ENCODE measurements around the gene MEG3. TPM values are rescaled to one million over a fixed set of nuclear protein-coding genes. Genes with fewer than 3 reads are reported as not detected.

MEG3 gene
- total RNA-seq, 2 donors from 2014 or later: 5.3 to 15.3 TPM

DNA sequence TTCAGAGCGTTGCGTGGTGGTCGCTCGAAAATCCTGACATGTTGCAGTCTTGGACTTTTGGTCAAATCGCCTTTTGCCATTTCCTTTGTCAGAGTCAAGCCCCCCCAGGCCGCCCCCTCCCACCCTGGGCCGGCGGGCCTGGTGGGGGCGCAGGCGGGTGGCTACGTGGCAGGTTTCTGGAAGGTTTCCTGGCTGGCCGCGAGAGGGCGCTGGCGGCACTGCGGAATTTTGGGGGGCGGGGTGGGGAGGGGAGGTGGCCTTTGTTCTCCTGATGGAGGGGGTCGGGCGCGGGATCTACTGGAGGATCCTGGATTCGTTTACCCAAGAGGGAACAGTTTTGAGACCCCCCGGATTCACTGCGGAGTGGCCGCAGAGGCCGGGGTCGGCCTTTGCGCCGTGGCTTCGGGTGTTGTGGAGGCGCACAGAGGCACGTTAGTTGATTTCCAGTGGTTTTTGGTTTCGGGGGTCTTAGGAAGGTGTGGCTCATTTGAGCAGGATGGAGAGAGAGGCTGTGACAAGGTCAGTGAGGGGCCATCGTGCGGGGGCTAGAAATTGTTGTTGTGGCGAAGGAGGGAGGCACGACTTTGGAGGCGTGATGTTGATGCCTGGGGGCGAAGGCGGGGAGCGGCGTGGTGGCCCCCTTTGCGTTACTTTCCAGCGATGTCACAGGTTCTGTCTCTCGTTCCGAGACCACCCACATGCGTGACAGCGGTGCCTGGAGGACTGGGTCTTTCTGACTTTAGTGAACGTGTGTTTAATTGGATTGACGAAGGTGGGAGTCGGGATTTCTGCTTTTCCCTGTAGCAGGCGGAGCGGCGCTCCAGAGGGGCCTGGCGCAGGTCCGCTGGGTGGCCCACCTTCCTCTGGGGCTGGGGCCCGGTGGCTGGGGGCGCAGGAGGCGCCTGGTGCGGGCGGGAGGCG lies 1.4 kb downstream of the MEG3 start:
- Histone ChIP-seq H3K27me3 (ENCODE audit: control insufficient read depth, insufficient read depth, low read length, poor library complexity, severe bottlenecking) (no peaks in the 10 kb centered on the region), H3K27ac (ENCODE audit: low read depth, low read length) (no peak overlapping the region), H3K9ac (ENCODE audit: extremely low read depth, low read length, poor library complexity, severe bottlenecking) (no peak overlapping the region), H3K4me3 (ENCODE audit: low read length) (no peak overlapping the region), H3K4me1 (ENCODE audit: control insufficient read depth, insufficient read depth, low read length) (peaks cover 12% of the 10 kb centered on the region), H3K9me3 (ENCODE audit: control insufficient read depth, low read length) (peaks cover 8% of the 10 kb centered on the region), H3K36me3 (ENCODE audit: control insufficient read depth, insufficient read depth, low read length) (no peaks in the 10 kb centered on the region)
- TF ChIP-seq, protein P1, sequence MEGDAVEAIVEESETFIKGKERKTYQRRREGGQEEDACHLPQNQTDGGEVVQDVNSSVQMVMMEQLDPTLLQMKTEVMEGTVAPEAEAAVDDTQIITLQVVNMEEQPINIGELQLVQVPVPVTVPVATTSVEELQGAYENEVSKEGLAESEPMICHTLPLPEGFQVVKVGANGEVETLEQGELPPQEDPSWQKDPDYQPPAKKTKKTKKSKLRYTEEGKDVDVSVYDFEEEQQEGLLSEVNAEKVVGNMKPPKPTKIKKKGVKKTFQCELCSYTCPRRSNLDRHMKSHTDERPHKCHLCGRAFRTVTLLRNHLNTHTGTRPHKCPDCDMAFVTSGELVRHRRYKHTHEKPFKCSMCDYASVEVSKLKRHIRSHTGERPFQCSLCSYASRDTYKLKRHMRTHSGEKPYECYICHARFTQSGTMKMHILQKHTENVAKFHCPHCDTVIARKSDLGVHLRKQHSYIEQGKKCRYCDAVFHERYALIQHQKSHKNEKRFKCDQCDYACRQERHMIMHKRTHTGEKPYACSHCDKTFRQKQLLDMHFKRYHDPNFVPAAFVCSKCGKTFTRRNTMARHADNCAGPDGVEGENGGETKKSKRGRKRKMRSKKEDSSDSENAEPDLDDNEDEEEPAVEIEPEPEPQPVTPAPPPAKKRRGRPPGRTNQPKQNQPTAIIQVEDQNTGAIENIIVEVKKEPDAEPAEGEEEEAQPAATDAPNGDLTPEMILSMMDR (conservative IDR thresholded peaks at IDR 0.05): no peak
- DNase-seq: no peak
- Mint-ChIP-seq H3K27me3 (ENCODE audit: insufficient read depth) (peaks cover 6% of the 10 kb centered on the region), H3K27ac (no peak overlapping the region), H3K4me3 (no peak overlapping the region), H3K9me3 (peaks cover 29% of the 10 kb centered on the region), H3K4me1 (peaks cover 36% of the 10 kb centered on the region), H3K36me3 (ENCODE audit: low read depth) (peaks cover 3% of the 10 kb centered on the region)
- 92 to 93% methylated on average over 34 to 61 of the region's 61 CpGs for WGBS, 2 experiments (ENCODE audit: insufficient coverage in 1 of 2, insufficient read length in 1 of 2)

DNA sequence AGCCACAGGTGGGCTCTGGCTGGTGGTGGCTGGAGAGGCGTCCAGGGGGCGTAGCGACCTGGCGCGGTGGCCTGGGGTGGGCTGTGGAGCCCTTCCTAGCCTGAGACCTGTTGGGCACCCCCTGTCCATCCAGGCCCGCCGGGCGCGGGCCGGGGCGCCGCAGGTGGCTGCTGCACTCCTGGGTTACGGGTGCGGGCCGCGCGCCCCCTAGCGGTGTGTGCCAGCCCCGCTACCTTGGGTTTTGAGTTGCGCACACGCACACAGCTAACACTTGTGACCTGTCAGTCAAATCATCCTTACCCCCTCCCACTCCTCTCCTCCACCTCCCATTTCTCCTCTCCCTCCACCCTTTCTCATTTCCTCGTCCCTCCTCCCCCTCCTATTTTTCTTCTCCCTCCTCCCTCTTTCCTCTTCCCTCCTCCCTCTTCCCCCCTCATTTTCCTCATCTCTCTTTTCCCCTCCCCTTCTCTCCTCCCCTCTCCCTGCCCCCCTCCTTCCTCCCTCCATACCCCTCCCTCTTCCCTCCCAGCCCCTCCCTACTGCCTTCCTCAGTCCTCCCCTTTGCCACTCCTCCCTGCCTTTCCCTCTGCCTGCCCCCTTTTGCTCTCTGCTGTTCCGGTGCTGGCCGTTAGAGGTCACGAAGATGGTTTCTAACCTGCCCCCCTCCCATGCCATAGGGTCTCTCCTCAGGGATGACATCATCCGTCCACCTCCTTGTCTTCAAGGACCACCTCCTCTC lies 2.3 kb downstream of the MEG3 start:
- DNase-seq: no peak

DNA sequence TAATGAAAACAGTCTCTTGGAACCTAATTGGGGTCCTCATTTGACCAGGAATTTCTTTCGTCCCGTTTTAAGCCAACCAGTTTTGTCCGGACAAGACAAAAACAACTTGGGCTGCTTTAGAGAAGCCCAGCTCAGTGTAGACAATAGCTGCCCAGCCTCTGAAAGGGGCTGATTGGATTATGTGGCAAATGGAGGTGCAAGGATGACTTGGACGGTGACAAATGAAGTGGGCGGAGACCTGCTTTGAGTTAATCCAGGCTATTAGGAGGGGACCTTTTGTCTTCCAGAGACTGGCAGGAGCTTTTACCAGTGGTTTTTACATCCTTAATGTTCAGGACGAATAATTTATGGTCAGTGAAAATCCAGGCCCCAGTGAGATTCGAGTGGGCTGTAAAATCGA lies 4.8 kb downstream of the MEG3 start:
- peaks cover 35% of the 10 kb centered on the region for H3K4me1 Mint-ChIP-seq
- Histone ChIP-seq H3K9ac (ENCODE audit: extremely low read depth, low read length, poor library complexity, severe bottlenecking) (peak overlapping the region; percentile 45), H3K36me3 (ENCODE audit: control insufficient read depth, insufficient read depth, low read length) (no peaks in the 10 kb centered on the region), H3K4me3 (ENCODE audit: low read length) (peak overlapping the region; percentile 25), H3K4me1 (ENCODE audit: control insufficient read depth, insufficient read depth, low read length) (peaks cover 19% of the 10 kb centered on the region), H3K27ac (ENCODE audit: low read depth, low read length) (peak overlapping the region; percentile 55), H3K27me3 (ENCODE audit: control insufficient read depth, insufficient read depth, low read length, poor library complexity, severe bottlenecking) (no peaks in the 10 kb centered on the region), H3K9me3 (ENCODE audit: control insufficient read depth, low read length) (peaks cover 12% of the 10 kb centered on the region)
- WGBS, 2 experiments (ENCODE audit: insufficient coverage in 1 of 2, insufficient read length in 1 of 2): 42 to 56% methylated on average over 4 to 8 of the region's 8 CpGs
- DNase-seq: peak; percentile 70
- peaks cover 5% of the 10 kb centered on the region for H3K36me3 Mint-ChIP-seq (ENCODE audit: low read depth)
- peaks cover 29% of the 10 kb centered on the region for H3K9me3 Mint-ChIP-seq
- peak overlapping the region; percentile 28 for H3K4me3 Mint-ChIP-seq
- TF ChIP-seq, protein P1 (conservative IDR thresholded peaks at IDR 0.05): no peak
- peak overlapping the region; percentile 88 for H3K27ac Mint-ChIP-seq
- peaks cover 3% of the 10 kb centered on the region for H3K27me3 Mint-ChIP-seq (ENCODE audit: insufficient read depth)

More for the DNA sequence above, 2.3 kb downstream of the MEG3 start:
- Histone ChIP-seq H3K4me3 (ENCODE audit: low read length) (no peak overlapping the region), H3K4me1 (ENCODE audit: control insufficient read depth, insufficient read depth, low read length) (peaks cover 19% of the 10 kb centered on the region), H3K9ac (ENCODE audit: extremely low read depth, low read length, poor library complexity, severe bottlenecking) (no peak overlapping the region), H3K27me3 (ENCODE audit: control insufficient read depth, insufficient read depth, low read length, poor library complexity, severe bottlenecking) (no peaks in the 10 kb centered on the region), H3K27ac (ENCODE audit: low read depth, low read length) (no peak overlapping the region), H3K9me3 (ENCODE audit: control insufficient read depth, low read length) (peaks cover 8% of the 10 kb centered on the region), H3K36me3 (ENCODE audit: control insufficient read depth, insufficient read depth, low read length) (no peaks in the 10 kb centered on the region)
- H3K27me3 Mint-ChIP-seq (ENCODE audit: insufficient read depth): peaks cover 6% of the 10 kb centered on the region
- TF ChIP-seq, protein P1 (conservative IDR thresholded peaks at IDR 0.05): peak; percentile 54
- H3K36me3 Mint-ChIP-seq (ENCODE audit: low read depth): peaks cover 5% of the 10 kb centered on the region
- peaks cover 35% of the 10 kb centered on the region for H3K4me1 Mint-ChIP-seq
- 93 to 94% methylated on average over 17 to 26 of the region's 26 CpGs for WGBS, 2 experiments (ENCODE audit: insufficient coverage in 1 of 2, insufficient read length in 1 of 2)
- no peak overlapping the region for H3K27ac Mint-ChIP-seq
- peaks cover 33% of the 10 kb centered on the region for H3K9me3 Mint-ChIP-seq
- no peak overlapping the region for H3K4me3 Mint-ChIP-seq
